Sigmoid colon (tissue), 7 donors: Measurements from ENCODE around the gene CEP95. TPM values are rescaled to one million over a fixed set of nuclear protein-coding genes. Genes with fewer than 3 reads are reported as not detected.

Source experiments
- DNase-seq: peaks from one replicate; pipeline ENCODE4 v3.0.0-alpha.2; 2019
- H3K27ac ChIP-seq, 4 donors: fragments of 200-600 bp; sonication (generic); one replicate each; pipeline ENCODE4 v1.5.1; 2016 to 2019; ENCODE audit warnings: mild to moderate bottlenecking in 1 of 4
- H3K27me3 ChIP-seq, 3 donors: fragments of 200-600 bp; sonication (generic); one replicate each; pipeline ENCODE4 v1.5.1; 2019; ENCODE audit warnings: mild to moderate bottlenecking in 1 of 3
- H3K36me3 ChIP-seq, 4 donors: fragments of 200-600 bp; sonication (generic); one replicate each; pipeline ENCODE4 v1.5.1; 2016 to 2019
- H3K4me1 ChIP-seq, 4 donors: fragments of 200-600 bp; sonication (generic); one replicate each; pipeline ENCODE4 v1.5.1; 2017 to 2019
- H3K4me3 ChIP-seq, 4 donors: fragments of 200-600 bp; sonication (generic); one replicate each; pipeline ENCODE4 v1.5.1; 2017 to 2019; ENCODE audit warnings: mild to moderate bottlenecking in 2 of 4, moderate library complexity in 1 of 4
- H3K9me3 ChIP-seq, 4 donors: fragments of 200-600 bp in 3 of 4; sonication (generic) in 3 of 4; one replicate each; pipeline versions ENCODE4 v1.5.1 to v1.6.1; 2013 to 2019
- EP300 ChIP-seq, 4 donors: sonication (generic); formaldehyde crosslinking; IDR thresholded peaks; one replicate each; pipeline ENCODE4 v1.6.1; 2017; ENCODE audit warnings: antibody characterized with exemption in 4 of 4
- POLR2A ChIP-seq, 2 donors: fragments of 450-650 bp; IDR thresholded peaks; one replicate each; pipeline ENCODE4 v1.6.1; 2016; ENCODE audit warnings: antibody characterized with exemption in 2 of 2, mild to moderate bottlenecking in 2 of 2, moderate library complexity in 2 of 2
- POLR2AphosphoS5 ChIP-seq, 4 donors: sonication (generic); formaldehyde crosslinking; IDR thresholded peaks; one replicate each; pipeline ENCODE4 v1.6.1; 2017; ENCODE audit warnings: antibody characterized with exemption in 4 of 4
- WGBS, 2 donors: extraction: QIAGEN DNeasy Blood & Tissue Kit; methylation state at CpG; one replicate each; pipeline ENCODE4 v1.1.7; 2013; 5-methylcytosine and 5-hydroxymethylcytosine counted together
- intact Hi-C: fragments of 100-400 bp; cut with DNase I; formaldehyde crosslinking; loops from one replicate; pipeline ENCODE4 v1.15.1; 2023
- polyA plus RNA-seq, 3 donors: library from polyadenylated mRNA; stranded (reverse); fragments of 200-250 nt; gene quantifications; one replicate each; pipeline ENCODE4 v1.2.3, GENCODE V29; 2013
- total RNA-seq, 4 donors: library from RNA; depleted of rRNA; stranded (reverse); fragments of >200 nt; gene quantifications; one replicate each; pipeline ENCODE4 v1.1.0, GENCODE V29; 2016
- TF ChIP-seq, protein P1 (sequence below), 4 experiments: fragments of 450-650 bp in 3 of 4; fragments of 200-600 bp in 1 of 4; IDR thresholded peaks; one replicate each; pipeline ENCODE4 v1.5.1; 2016 to 2019; ENCODE audit warnings: antibody characterized with exemption in 4 of 4, mild to moderate bottlenecking in 3 of 4, moderate library complexity in 2 of 4
- donor health status: healthy with polysubstance abuse.
- donor health status: Bipolar disorder and iron deficiency.
- donor health status: healthy.

The CEP95 gene
- total and polyA plus RNA-seq, 7 donors, result 13.2 to 74.5 (median 34.9) TPM

GRCh38 chr17:64499805-64500486 is 6.8 kb upstream of the CEP95 start:
- Histone ChIP-seq H3K27me3 (no peaks in the 10 kb centered on the region), H3K9me3 (no peaks in the 10 kb centered on the region), H3K36me3 (peaks cover 50 to 71% (median 62%) of the 10 kb centered on the region in 4 donors), H3K4me3 (no peak overlapping the region), H3K27ac (peak overlapping the region in 1 of 4 donors; percentile 5), H3K4me1 (peaks cover 0 to 86% (median 68%) of the 10 kb centered on the region in 4 donors)
- TF ChIP-seq POLR2AphosphoS5 (IDR thresholded peaks at IDR 0.05), result peak in 1 of 4 donors; percentile 30
- TF ChIP-seq EP300 (IDR thresholded peaks at IDR 0.05), result no peak
- TF ChIP-seq POLR2A (IDR thresholded peaks at IDR 0.05), result no peak
- DNase-seq, result no peak
- intact Hi-C loops, result loop anchor here (10.0 kb wide), 1 partner anchor 355 kb away; no protein-coding TSS in a partner anchor
- WGBS, 2 donors, result 87 to 88% methylated on average over 6 of the region's 6 CpGs

DNA sequence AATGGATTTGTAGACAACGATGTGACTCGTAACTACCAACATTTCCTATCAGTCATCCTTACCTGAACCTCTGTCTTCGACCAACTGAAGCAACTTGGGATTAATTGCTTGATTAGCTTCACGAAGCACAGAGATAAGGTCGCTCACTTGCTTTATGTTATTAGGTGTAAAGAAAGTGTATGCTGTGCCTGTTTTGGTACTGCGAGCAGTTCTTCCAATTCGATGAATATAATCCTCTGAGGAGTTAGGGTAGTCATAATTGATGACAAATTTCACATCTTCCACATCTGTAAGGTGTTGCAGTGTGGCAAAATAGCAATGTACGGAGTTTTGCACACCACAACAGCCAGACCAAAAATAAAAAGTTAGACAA is 6.3 kb upstream of the CEP95 start:
- no peak for DNase-seq
- H3K36me3 ChIP-seq, result peaks cover 50 to 71% (median 62%) of the 10 kb centered on the region in 4 donors
- no peaks in the 10 kb centered on the region for H3K27me3 ChIP-seq
- peaks cover 0 to 81% (median 62%) of the 10 kb centered on the region in 4 donors for H3K4me1 ChIP-seq
- H3K9me3 ChIP-seq, result no peaks in the 10 kb centered on the region
- intact Hi-C loops, result loop anchor here (10.0 kb wide), 1 partner anchor 356 kb away; no protein-coding TSS in a partner anchor
- H3K4me3 ChIP-seq, result no peak overlapping the region
- WGBS, 2 donors, result 91 to 94% methylated on average over 8 of the region's 8 CpGs
- H3K27ac ChIP-seq, result peak overlapping the region in 1 of 4 donors; percentile 5
- no peak for TF ChIP-seq EP300 (IDR thresholded peaks at IDR 0.05)
- no peak for TF ChIP-seq POLR2A (IDR thresholded peaks at IDR 0.05)
- no peak for TF ChIP-seq POLR2AphosphoS5 (IDR thresholded peaks at IDR 0.05)

DNA sequence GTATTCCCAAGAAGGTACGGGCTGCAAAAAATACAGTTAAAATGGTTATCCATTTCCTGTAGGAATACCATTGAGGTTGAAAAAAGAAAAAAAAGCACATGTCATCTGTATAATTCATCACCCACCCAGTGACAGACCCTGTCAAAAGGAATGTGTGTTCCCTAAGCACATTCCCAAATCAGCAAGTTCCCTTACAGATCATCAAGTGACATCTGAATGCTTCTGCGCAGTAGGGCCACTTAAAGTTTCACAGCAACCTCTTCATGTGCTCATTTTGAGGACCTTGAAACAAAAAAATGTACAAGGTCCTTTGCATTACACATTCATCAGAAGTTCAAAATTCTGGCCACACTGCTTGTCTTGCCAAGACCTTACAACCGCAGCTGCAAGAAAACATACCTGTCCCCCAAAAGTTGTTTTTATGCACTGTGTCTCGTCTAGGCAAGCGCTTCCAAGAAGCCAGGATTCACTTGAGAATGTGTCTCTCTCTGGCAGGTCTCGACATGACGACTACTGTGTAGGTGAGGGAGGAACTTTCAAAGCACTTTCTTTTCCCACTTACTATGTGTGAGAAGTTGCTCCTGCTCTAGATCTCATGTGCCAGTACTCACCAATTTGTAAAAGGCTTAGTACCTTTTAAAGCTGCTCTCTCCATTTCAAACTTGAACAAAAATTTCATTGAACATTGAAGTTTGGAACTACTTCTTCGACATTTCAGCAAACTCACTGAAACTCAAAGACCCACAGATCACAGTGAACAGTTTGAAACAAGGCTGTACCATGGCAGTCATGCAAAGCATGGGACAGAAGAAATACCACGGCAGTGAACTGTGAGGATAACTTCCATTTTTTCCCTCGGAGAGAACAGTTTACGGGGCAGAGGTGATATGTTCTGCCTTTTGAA is 5.7 kb upstream of the CEP95 start:
- intact Hi-C loops, result loop anchor here (10.0 kb wide), 1 partner anchor 356 kb away; no protein-coding TSS in a partner anchor
- TF ChIP-seq POLR2A (IDR thresholded peaks at IDR 0.05) (no peak), EP300 (IDR thresholded peaks at IDR 0.05) (no peak), POLR2AphosphoS5 (IDR thresholded peaks at IDR 0.05) (peak in 1 of 4 donors; percentile 3)
- TF ChIP-seq, protein P1, sequence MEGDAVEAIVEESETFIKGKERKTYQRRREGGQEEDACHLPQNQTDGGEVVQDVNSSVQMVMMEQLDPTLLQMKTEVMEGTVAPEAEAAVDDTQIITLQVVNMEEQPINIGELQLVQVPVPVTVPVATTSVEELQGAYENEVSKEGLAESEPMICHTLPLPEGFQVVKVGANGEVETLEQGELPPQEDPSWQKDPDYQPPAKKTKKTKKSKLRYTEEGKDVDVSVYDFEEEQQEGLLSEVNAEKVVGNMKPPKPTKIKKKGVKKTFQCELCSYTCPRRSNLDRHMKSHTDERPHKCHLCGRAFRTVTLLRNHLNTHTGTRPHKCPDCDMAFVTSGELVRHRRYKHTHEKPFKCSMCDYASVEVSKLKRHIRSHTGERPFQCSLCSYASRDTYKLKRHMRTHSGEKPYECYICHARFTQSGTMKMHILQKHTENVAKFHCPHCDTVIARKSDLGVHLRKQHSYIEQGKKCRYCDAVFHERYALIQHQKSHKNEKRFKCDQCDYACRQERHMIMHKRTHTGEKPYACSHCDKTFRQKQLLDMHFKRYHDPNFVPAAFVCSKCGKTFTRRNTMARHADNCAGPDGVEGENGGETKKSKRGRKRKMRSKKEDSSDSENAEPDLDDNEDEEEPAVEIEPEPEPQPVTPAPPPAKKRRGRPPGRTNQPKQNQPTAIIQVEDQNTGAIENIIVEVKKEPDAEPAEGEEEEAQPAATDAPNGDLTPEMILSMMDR (IDR thresholded peaks at IDR 0.05), result no peak
- H3K9me3 ChIP-seq, result no peaks in the 10 kb centered on the region
- peak overlapping the region in 2 of 4 donors; percentile 2 to 4 for H3K27ac ChIP-seq
- H3K4me3 ChIP-seq, result no peak overlapping the region
- H3K27me3 ChIP-seq, result no peaks in the 10 kb centered on the region
- no peak for DNase-seq
- peaks cover 50 to 71% (median 62%) of the 10 kb centered on the region in 4 donors for H3K36me3 ChIP-seq
- 86 to 91% methylated on average over 11 of the region's 11 CpGs for WGBS, 2 donors
- peaks cover 0 to 74% (median 56%) of the 10 kb centered on the region in 4 donors for H3K4me1 ChIP-seq

- H3K4me1 ChIP-seq, result peaks cover 0 to 72% (median 53%) of the 10 kb centered on the region in 4 donors
- H3K27me3 ChIP-seq, result no peaks in the 10 kb centered on the region
- H3K4me3 ChIP-seq, result no peak overlapping the region
- peak overlapping the region in 2 of 4 donors; percentile 2 to 100 for H3K27ac ChIP-seq
- intact Hi-C loops, result loop anchor here (10.0 kb wide), 1 partner anchor 357 kb away; no protein-coding TSS in a partner anchor
- TF ChIP-seq POLR2A (IDR thresholded peaks at IDR 0.05), result no peak
- no peak for TF ChIP-seq EP300 (IDR thresholded peaks at IDR 0.05)
- TF ChIP-seq, protein P1 (IDR thresholded peaks at IDR 0.05), result no peak
- no peak for TF ChIP-seq POLR2AphosphoS5 (IDR thresholded peaks at IDR 0.05)
- no peaks in the 10 kb centered on the region for H3K9me3 ChIP-seq
- WGBS, 2 donors, result 83 to 84% methylated on average over 3 of the region's 3 CpGs
- peaks cover 50 to 71% (median 62%) of the 10 kb centered on the region in 4 donors for H3K36me3 ChIP-seq
- no peak for DNase-seq
Observed at GRCh38 chr17:64502021-64502420, 4.8 kb upstream of the CEP95 start.

- Histone ChIP-seq H3K4me3 (no peak overlapping the region), H3K9me3 (no peaks in the 10 kb centered on the region), H3K27me3 (no peaks in the 10 kb centered on the region), H3K27ac (peak overlapping the region; percentile 95 to 100 (median 98)), H3K36me3 (peaks cover 50 to 70% (median 62%) of the 10 kb centered on the region in 4 donors), H3K4me1 (peaks cover 0 to 67% (median 48%) of the 10 kb centered on the region in 4 donors)
- no peak for TF ChIP-seq POLR2A (IDR thresholded peaks at IDR 0.05)
- no peak for TF ChIP-seq EP300 (IDR thresholded peaks at IDR 0.05)
- TF ChIP-seq, protein P1 (IDR thresholded peaks at IDR 0.05), result no peak
- no peak for DNase-seq
- 78 to 82% methylated on average over 2 of the region's 2 CpGs for WGBS, 2 donors
- intact Hi-C loops, result loop anchor here (10.0 kb wide), 1 partner anchor 358 kb away; no protein-coding TSS in a partner anchor
Observed at GRCh38 chr17:64502809-64503208, 4.0 kb upstream of the CEP95 start.
